Activated CD4-positive, alpha-beta memory T cell treated with anti-CD3 and anti-CD28 coated beads for 36 hours (primary cell): ENCODE measurements around the gene MTHFD1. TPM values are rescaled to one million over a fixed set of nuclear protein-coding genes. Genes with fewer than 3 reads are reported as not detected.
"Not testable (repeated sequence)": the region's sequence is repeated elsewhere in the genome, so short reads cannot be mapped to it uniquely, and the experiment has no call there.

ENCODE experiments used
- CTCF ChIA-PET: fragments of 350-600 bp; sonication (Branson Sonifier 250); formaldehyde crosslinking; loops from one replicate; lab custom pipeline; 2021; ENCODE audit warnings: antibody characterized with exemption, inconsistent platforms; lab: Charles Lee
- POLR2A ChIA-PET: fragments of 350-600 bp; sonication (Branson Sonifier 250); formaldehyde crosslinking; loops from one replicate; lab custom pipeline; 2021; ENCODE audit warnings: antibody characterized with exemption; lab: Charles Lee
- DNase-seq: peaks from one replicate; pipeline ENCODE4 v3.0.0-alpha.2; 2020
- H3K27ac Mint-ChIP-seq: one replicate; pipeline ENCODE4 v1.8.0; 2021; ENCODE audit warnings: mixed read lengths
- H3K27me3 Mint-ChIP-seq: one replicate; pipeline ENCODE4 v1.8.0; 2021; ENCODE audit warnings: mixed read lengths
- H3K36me3 Mint-ChIP-seq: one replicate; pipeline ENCODE4 v1.8.0; 2021; ENCODE audit warnings: mixed read lengths
- H3K4me1 Mint-ChIP-seq: one replicate; pipeline ENCODE4 v1.8.0; 2021; ENCODE audit warnings: low read depth, mixed read lengths
- H3K4me3 Mint-ChIP-seq: one replicate; pipeline ENCODE4 v1.8.0; 2021; ENCODE audit warnings: mild to moderate bottlenecking, mixed read lengths
- H3K9me3 Mint-ChIP-seq: one replicate; pipeline ENCODE4 v1.8.0; 2021; ENCODE audit warnings: mixed read lengths
- intact Hi-C: fragments of 100-400 bp; cut with micrococcal nuclease; formaldehyde crosslinking; loops from one replicate; pipeline ENCODE4 v1.15.1; 2023
- total RNA-seq, 2 experiments: library from RNA; stranded (reverse); gene quantifications; one replicate each; pipeline ENCODE4 v1.2.3, GENCODE V29; 2021

The MTHFD1 gene
- total RNA-seq, 2 experiments from 2014 or later, result 212 to 221 TPM

- ChIA-PET CTCF (interaction anchor here (1.2 to 2.9 kb wide), 8 partner anchors 15 to 151 kb away, joined by 3 to 14 read pairs (median 3); partner anchors contain the start of gene ESR2), POLR2A (interaction anchor here (1.0 to 3.0 kb wide), 12 partner anchors 33 to 214 kb away, joined by 3 to 29 read pairs (median 4); partner anchors contain the start of genes AKAP5 and ZBTB1)
- Mint-ChIP-seq H3K4me3 (peak overlapping the region; percentile 99), H3K36me3 (peaks cover 36% of the 10 kb centered on the region), H3K27ac (peak overlapping the region; percentile 95), H3K27me3 (peaks cover 3% of the 10 kb centered on the region), H3K9me3 (no peaks in the 10 kb centered on the region), H3K4me1 (peaks cover 38% of the 10 kb centered on the region)
- intact Hi-C loops, result loop anchor here (1.0 to 10.0 kb wide), 6 partner anchors 50 to 746 kb away; partner anchors contain the start of genes AKAP5, CHURC1, HSPA2 and WDR89
- peak; percentile 55 for DNase-seq
Observed at GRCh38 chr14:64388533-64389285, 556 bp downstream of the MTHFD1 start.

- H3K36me3 Mint-ChIP-seq, result peaks cover 48% of the 10 kb centered on the region
- peaks cover 3% of the 10 kb centered on the region for H3K27me3 Mint-ChIP-seq
- DNase-seq, result no peak
- ChIA-PET CTCF (interaction anchor here (2.6 kb wide), 1 partner anchor 39 kb away, joined by 17 read pairs; no protein-coding TSS in a partner anchor), POLR2A (no interaction called here)
- intact Hi-C loops, result no loop called here
- no peaks in the 10 kb centered on the region for H3K9me3 Mint-ChIP-seq
- peaks cover 41% of the 10 kb centered on the region for H3K4me1 Mint-ChIP-seq
- no peak overlapping the region for H3K27ac Mint-ChIP-seq
- no peak overlapping the region for H3K4me3 Mint-ChIP-seq
Observed at GRCh38 chr14:64391113-64391725, 3.1 kb downstream of the MTHFD1 start.

- H3K36me3 Mint-ChIP-seq, result peaks cover 48% of the 10 kb centered on the region
- H3K27me3 Mint-ChIP-seq, result peaks cover 3% of the 10 kb centered on the region
- H3K27ac Mint-ChIP-seq, result no peak overlapping the region
- intact Hi-C loops, result no loop called here
- no peak for DNase-seq
- peaks cover 39% of the 10 kb centered on the region for H3K4me1 Mint-ChIP-seq
- no peak overlapping the region for H3K4me3 Mint-ChIP-seq
- H3K9me3 Mint-ChIP-seq, result no peaks in the 10 kb centered on the region
- ChIA-PET CTCF (interaction anchor here (0.8 to 2.6 kb wide), 2 partner anchors 38 to 121 kb away, joined by 3 to 17 read pairs; no protein-coding TSS in a partner anchor), POLR2A (no interaction called here)
Observed at GRCh38 chr14:64391986-64392385, 3.8 kb downstream of the MTHFD1 start.

- H3K9me3 Mint-ChIP-seq, H3K27ac Mint-ChIP-seq, H3K27me3 Mint-ChIP-seq, intact Hi-C loops, DNase-seq, H3K4me3 Mint-ChIP-seq: not testable (repeated sequence)
- ChIA-PET POLR2A (interaction anchor here (0.7 kb wide), 1 partner anchor 92 kb away, joined by 4 read pairs; no protein-coding TSS in a partner anchor), CTCF (interaction anchor here (0.9 kb wide), 1 partner anchor 36 kb away, joined by 3 read pairs; no protein-coding TSS in a partner anchor)
- Mint-ChIP-seq H3K36me3 (peaks cover 47% of the 10 kb centered on the region), H3K4me1 (peaks cover 36% of the 10 kb centered on the region)
Observed at GRCh38 chr14:64393189-64393726, 5.1 kb downstream of the MTHFD1 start.

- Mint-ChIP-seq H3K27me3 (no peaks in the 10 kb centered on the region), H3K4me3 (no peak overlapping the region), H3K4me1 (peaks cover 39% of the 10 kb centered on the region), H3K9me3 (no peaks in the 10 kb centered on the region), H3K27ac (no peak overlapping the region), H3K36me3 (peaks cover 51% of the 10 kb centered on the region)
- ChIA-PET CTCF (no interaction called here), POLR2A (no interaction called here)
- DNase-seq, result no peak
- intact Hi-C loops, result no loop called here
Observed at GRCh38 chr14:64394423-64394822, 6.3 kb downstream of the MTHFD1 start.

GRCh38 chr14:64394977-64395633, 7.0 kb downstream of the MTHFD1 start:
- POLR2A ChIA-PET, result no interaction called here
- Mint-ChIP-seq H3K4me3 (no peak overlapping the region), H3K27me3 (no peaks in the 10 kb centered on the region), H3K4me1 (peaks cover 35% of the 10 kb centered on the region), H3K9me3 (no peaks in the 10 kb centered on the region), H3K27ac (no peak overlapping the region), H3K36me3 (peaks cover 47% of the 10 kb centered on the region)
- CTCF ChIA-PET, result interaction anchor here (1.7 kb wide), 1 partner anchor 35 kb away, joined by 6 read pairs; no protein-coding TSS in a partner anchor
- intact Hi-C loops, result no loop called here
- DNase-seq, result no peak

- no peak overlapping the region for H3K4me3 Mint-ChIP-seq
- ChIA-PET POLR2A (no interaction called here), CTCF (interaction anchor here (0.7 to 1.9 kb wide), 2 partner anchors 57 to 78 kb away, joined by 4 to 5 read pairs; no protein-coding TSS in a partner anchor)
- peaks cover 5% of the 10 kb centered on the region for H3K4me1 Mint-ChIP-seq
- no peaks in the 10 kb centered on the region for H3K9me3 Mint-ChIP-seq
- no peaks in the 10 kb centered on the region for H3K27me3 Mint-ChIP-seq
- DNase-seq, result no peak
- H3K36me3 Mint-ChIP-seq, result peaks cover 29% of the 10 kb centered on the region
- intact Hi-C loops, result no loop called here
- no peak overlapping the region for H3K27ac Mint-ChIP-seq
Observed at GRCh38 chr14:64400829-64401459, 12.8 kb downstream of the MTHFD1 start.

- no peak overlapping the region for H3K27ac Mint-ChIP-seq
Observed at GRCh38 chr14:64401949-64402348, 13.8 kb downstream of the MTHFD1 start.

GRCh38 chr14:64405295-64405694, 17.1 kb downstream of the MTHFD1 start:
- H3K27me3 Mint-ChIP-seq, result no peaks in the 10 kb centered on the region
- POLR2A ChIA-PET, result interaction anchor here (0.6 kb wide), 1 partner anchor 35 kb away, joined by 4 read pairs; no protein-coding TSS in a partner anchor

More at GRCh38 chr14:64401949-64402348, 13.8 kb downstream of the MTHFD1 start:
- Mint-ChIP-seq H3K9me3 (no peaks in the 10 kb centered on the region), H3K4me3 (no peak overlapping the region), H3K27me3 (no peaks in the 10 kb centered on the region), H3K36me3 (peaks cover 33% of the 10 kb centered on the region), H3K4me1 (peaks cover 5% of the 10 kb centered on the region)
- POLR2A ChIA-PET, result interaction anchor here (0.6 kb wide), 1 partner anchor 30 kb away, joined by 3 read pairs; no protein-coding TSS in a partner anchor
- intact Hi-C loops, result no loop called here
- DNase-seq, result no peak
- CTCF ChIA-PET, result interaction anchor here (0.7 kb wide), 2 partner anchors 28 to 36 kb away, joined by 3 to 4 read pairs; no protein-coding TSS in a partner anchor

GRCh38 chr14:64407329-64407728, 19.2 kb downstream of the MTHFD1 start:
- no peaks in the 10 kb centered on the region for H3K27me3 Mint-ChIP-seq
- no peak for DNase-seq
- H3K36me3 Mint-ChIP-seq, result peaks cover 35% of the 10 kb centered on the region
- H3K9me3 Mint-ChIP-seq, result no peaks in the 10 kb centered on the region
- no peak overlapping the region for H3K27ac Mint-ChIP-seq
- peaks cover 13% of the 10 kb centered on the region for H3K4me1 Mint-ChIP-seq
- intact Hi-C loops, result no loop called here
- CTCF ChIA-PET, result no interaction called here
- no peak overlapping the region for H3K4me3 Mint-ChIP-seq
- POLR2A ChIA-PET, result no interaction called here

More at GRCh38 chr14:64405295-64405694, 17.1 kb downstream of the MTHFD1 start:
- no peak overlapping the region for H3K4me3 Mint-ChIP-seq
- peaks cover 12% of the 10 kb centered on the region for H3K4me1 Mint-ChIP-seq
- no peak overlapping the region for H3K27ac Mint-ChIP-seq
- peaks cover 28% of the 10 kb centered on the region for H3K36me3 Mint-ChIP-seq
- no peak for DNase-seq
- CTCF ChIA-PET, result interaction anchor here (1.2 kb wide), 1 partner anchor 61 kb away, joined by 3 read pairs; no protein-coding TSS in a partner anchor
- intact Hi-C loops, result no loop called here
- H3K9me3 Mint-ChIP-seq, result no peaks in the 10 kb centered on the region
